HepG2 (cell line): ENCODE results near the gene TMEM198. TPM values are rescaled to one million over a fixed set of nuclear protein-coding genes. Genes with fewer than 3 reads are reported as not detected.

Experiments
- CENPT ChIP-seq: sonication (generic); formaldehyde crosslinking; IDR thresholded peaks from 2 replicates; pipeline ENCODE4 v1.8.0; 2022; ENCODE audit warnings: low read depth, mild to moderate bottlenecking, moderate library complexity, missing genetic modification reagents
- ELF3 ChIP-seq: IDR thresholded peaks from 2 replicates; pipeline ENCODE4 v1.6.1; 2016; ENCODE audit warnings: missing genetic modification reagents, missing compliant biosample characterization
- HNRNPH1 ChIP-seq: fragments of 200-400 bp; formaldehyde crosslinking; optimal IDR thresholded peaks from 2 replicates; pipeline ENCODE3; 2017; ENCODE audit warnings: mild to moderate bottlenecking, low read depth, low read length
- JARID2 ChIP-seq: sonication (generic); formaldehyde crosslinking; IDR thresholded peaks from 2 replicates; pipeline ENCODE4 v1.8.1; 2023; ENCODE audit warnings: missing genetic modification reagents, inconsistent platforms; ENCODE audit not compliant: insufficient replicate concordance
- KDM5B ChIP-seq: sonication (generic); formaldehyde crosslinking; IDR thresholded peaks from 2 replicates; pipeline ENCODE4 v1.4.0; 2020; ENCODE audit warnings: missing genetic modification reagents, mild to moderate bottlenecking, borderline replicate concordance
- MED13 ChIP-seq: sonication (generic); formaldehyde crosslinking; IDR thresholded peaks from 2 replicates; pipeline ENCODE4 v1.5.0; 2020; ENCODE audit warnings: missing genetic modification reagents
- MEIS1 ChIP-seq: sonication (generic); formaldehyde crosslinking; IDR thresholded peaks from 2 replicates; pipeline ENCODE4 v1.9.0; 2021; ENCODE audit warnings: mild to moderate bottlenecking, missing genetic modification reagents, moderate library complexity, borderline replicate concordance
- PHF20 ChIP-seq: sonication (generic); formaldehyde crosslinking; IDR thresholded peaks from 2 replicates; pipeline ENCODE4 v1.5.0; 2020; ENCODE audit warnings: mild to moderate bottlenecking, missing genetic modification reagents
- REPIN1 ChIP-seq: sonication (generic); formaldehyde crosslinking; IDR thresholded peaks from 2 replicates; pipeline ENCODE4 v1.8.0; 2022; ENCODE audit warnings: missing genetic modification reagents, low read depth, mild to moderate bottlenecking, borderline replicate concordance
- SALL2 ChIP-seq: sonication (generic); formaldehyde crosslinking; IDR thresholded peaks from 2 replicates; pipeline ENCODE4 v1.8.1; 2023; ENCODE audit warnings: mild to moderate bottlenecking, missing genetic modification reagents, inconsistent platforms
- SIX4 ChIP-seq: sonication (generic); formaldehyde crosslinking; IDR thresholded peaks from 2 replicates; pipeline ENCODE4 v1.4.0; 2020; ENCODE audit warnings: missing genetic modification reagents
- ZNF891 ChIP-seq: sonication (generic); formaldehyde crosslinking; IDR thresholded peaks from 2 replicates; pipeline ENCODE4 v1.5.0; 2020; ENCODE audit warnings: mild to moderate bottlenecking, missing genetic modification reagents
- polyA plus RNA-seq, 8 experiments: library from polyadenylated mRNA; depleted of rRNA in 3 of 8; stranded (reverse) in 7 of 8; unstranded in 1 of 8; fragments of >200 nt; fragmentation: Illumina TruSeq in 4 of 8; extraction: Trizol in 4 of 8; gene quantifications; 2 replicates each; pipeline versions ENCODE4 v1.2.1 to v1.2.3, GENCODE V29; 2011 to 2016; ENCODE audit warnings: low read depth in 4 of 8, missing spikeins in 1 of 8, mixed read lengths in 1 of 8; ENCODE audit not compliant: insufficient read depth in 1 of 8
- total RNA-seq, 5 experiments: library from RNA; depleted of rRNA; stranded (reverse); fragments of >200 nt; fragmentation: Illumina TruSeq; extraction: Trizol; gene quantifications; 2 replicates each; pipeline ENCODE4 v1.2.3, GENCODE V29; 2016; ENCODE audit warnings: low read depth in 1 of 5
- TF ChIP-seq, protein P1 (sequence below): sonication (generic); formaldehyde crosslinking; IDR thresholded peaks from 2 replicates; pipeline ENCODE4 v1.4.0; 2020; ENCODE audit warnings: missing genetic modification reagents, low read depth, mild to moderate bottlenecking, borderline replicate concordance
- TF ChIP-seq, protein P2 (sequence below): sonication (generic); formaldehyde crosslinking; IDR thresholded peaks from 2 replicates; pipeline ENCODE4 v1.4.0; 2020; ENCODE audit warnings: missing genetic modification reagents, borderline replicate concordance
- TF ChIP-seq, protein P3 (sequence below): IDR thresholded peaks from 2 replicates; pipeline ENCODE4 v1.6.1; 2016; ENCODE audit warnings: low read depth
- TF ChIP-seq, protein P4 (sequence below): sonication (generic); IDR thresholded peaks from 2 replicates; pipeline ENCODE4 v1.6.1; 2016; ENCODE audit warnings: low read depth, borderline replicate concordance
- TF ChIP-seq, protein P5 (sequence below), 2 experiments: sonication (generic) in 1 of 2; formaldehyde crosslinking in 1 of 2; IDR thresholded peaks; 2 replicates each; pipeline versions ENCODE4 v1.4.0 to v1.6.1; 2016 to 2020; ENCODE audit warnings: borderline replicate concordance in 1 of 2, low read depth in 1 of 2, mild to moderate bottlenecking in 1 of 2, missing genetic modification reagents in 1 of 2

The TMEM198 gene
- total and polyA plus RNA-seq, 2 of the 13 experiments (the other 11 are each of a cell fraction or from before 2014, with no cell fraction given) = 17.3 to 23.5 TPM

DNA sequence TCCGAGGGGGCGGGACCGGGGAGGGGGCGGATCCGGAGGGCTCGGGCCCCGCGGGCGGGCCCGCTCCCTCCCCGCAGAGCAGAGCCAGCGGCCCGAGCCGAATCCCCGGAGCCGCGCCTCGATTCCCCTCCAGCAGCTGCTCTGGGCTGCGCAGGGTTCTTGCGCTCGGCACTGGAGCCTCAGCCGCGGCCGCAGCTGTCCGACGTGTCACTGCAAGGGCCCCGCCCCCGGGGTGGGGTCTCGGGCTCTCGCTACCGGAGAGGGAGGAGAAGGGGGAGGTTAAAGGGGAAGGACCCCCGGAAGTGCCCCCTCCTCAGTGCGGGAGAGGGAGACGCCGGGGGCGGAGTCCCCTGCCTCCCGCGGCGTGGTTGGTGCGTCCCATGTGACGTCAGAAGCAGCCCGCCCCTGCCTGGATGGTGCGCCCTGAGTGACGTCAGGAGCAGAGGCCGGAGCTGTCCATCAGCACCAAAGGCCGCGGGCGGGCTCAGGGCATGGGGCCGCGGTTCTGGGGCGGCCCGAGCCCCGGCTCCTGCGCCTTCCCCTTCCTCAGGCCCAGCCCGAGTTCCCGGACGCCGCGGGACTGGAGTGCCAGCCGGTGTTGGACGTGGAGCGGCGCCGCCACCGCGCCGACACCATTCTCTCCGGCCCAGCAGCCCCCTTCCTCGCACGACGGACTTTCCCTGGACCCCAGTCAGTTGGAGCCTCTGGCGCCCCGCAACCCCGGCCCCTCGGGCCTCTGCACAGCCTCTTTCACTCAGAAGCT is at the start of gene TMEM198, which contains the start of gene CHPF (continued):
- peak; percentile 93 for TF ChIP-seq SALL2
- TF ChIP-seq, protein P1, sequence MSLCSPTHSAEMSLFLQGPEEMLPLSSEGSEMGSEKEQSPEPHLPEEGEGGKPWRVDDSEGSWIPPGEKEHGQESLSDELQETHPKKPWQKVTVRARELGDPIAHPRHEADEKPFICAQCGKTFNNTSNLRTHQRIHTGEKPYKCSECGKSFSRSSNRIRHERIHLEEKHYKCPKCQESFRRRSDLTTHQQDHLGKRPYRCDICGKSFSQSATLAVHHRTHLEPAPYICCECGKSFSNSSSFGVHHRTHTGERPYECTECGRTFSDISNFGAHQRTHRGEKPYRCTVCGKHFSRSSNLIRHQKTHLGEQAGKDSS (CRISPR knock-in tag) = peak; percentile 51; the same call in 1 of the 2 replicates
- TF ChIP-seq ZNF891 (CRISPR knock-in tag) = no peak
- TF ChIP-seq JARID2 (CRISPR knock-in tag) = no peak
- no peak for TF ChIP-seq HNRNPH1
- TF ChIP-seq REPIN1 (CRISPR knock-in tag) = peak; percentile 72; the same call in 1 of the 2 replicates
- TF ChIP-seq KDM5B = no peak
- TF ChIP-seq, protein P2, sequence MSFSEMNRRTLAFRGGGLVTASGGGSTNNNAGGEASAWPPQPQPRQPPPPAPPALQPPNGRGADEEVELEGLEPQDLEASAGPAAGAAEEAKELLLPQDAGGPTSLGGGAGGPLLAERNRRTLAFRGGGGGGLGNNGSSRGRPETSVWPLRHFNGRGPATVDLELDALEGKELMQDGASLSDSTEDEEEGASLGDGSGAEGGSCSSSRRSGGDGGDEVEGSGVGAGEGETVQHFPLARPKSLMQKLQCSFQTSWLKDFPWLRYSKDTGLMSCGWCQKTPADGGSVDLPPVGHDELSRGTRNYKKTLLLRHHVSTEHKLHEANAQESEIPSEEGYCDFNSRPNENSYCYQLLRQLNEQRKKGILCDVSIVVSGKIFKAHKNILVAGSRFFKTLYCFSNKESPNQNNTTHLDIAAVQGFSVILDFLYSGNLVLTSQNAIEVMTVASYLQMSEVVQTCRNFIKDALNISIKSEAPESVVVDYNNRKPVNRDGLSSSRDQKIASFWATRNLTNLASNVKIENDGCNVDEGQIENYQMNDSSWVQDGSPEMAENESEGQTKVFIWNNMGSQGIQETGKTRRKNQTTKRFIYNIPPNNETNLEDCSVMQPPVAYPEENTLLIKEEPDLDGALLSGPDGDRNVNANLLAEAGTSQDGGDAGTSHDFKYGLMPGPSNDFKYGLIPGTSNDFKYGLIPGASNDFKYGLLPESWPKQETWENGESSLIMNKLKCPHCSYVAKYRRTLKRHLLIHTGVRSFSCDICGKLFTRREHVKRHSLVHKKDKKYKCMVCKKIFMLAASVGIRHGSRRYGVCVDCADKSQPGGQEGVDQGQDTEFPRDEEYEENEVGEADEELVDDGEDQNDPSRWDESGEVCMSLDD = peak; percentile 88
- TF ChIP-seq, protein P3, sequence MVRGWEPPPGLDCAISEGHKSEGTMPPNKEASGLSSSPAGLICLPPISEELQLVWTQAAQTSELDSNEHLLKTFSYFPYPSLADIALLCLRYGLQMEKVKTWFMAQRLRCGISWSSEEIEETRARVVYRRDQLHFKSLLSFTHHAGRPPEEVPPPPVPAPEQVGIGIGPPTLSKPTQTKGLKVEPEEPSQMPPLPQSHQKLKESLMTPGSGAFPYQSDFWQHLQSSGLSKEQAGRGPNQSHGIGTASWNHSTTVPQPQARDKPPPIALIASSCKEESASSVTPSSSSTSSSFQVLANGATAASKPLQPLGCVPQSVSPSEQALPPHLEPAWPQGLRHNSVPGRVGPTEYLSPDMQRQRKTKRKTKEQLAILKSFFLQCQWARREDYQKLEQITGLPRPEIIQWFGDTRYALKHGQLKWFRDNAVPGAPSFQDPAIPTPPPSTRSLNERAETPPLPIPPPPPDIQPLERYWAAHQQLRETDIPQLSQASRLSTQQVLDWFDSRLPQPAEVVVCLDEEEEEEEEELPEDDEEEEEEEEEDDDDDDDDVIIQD (CRISPR knock-in tag) = peak; percentile 42; the same call in 1 of the 2 replicates
- peak; percentile 94 for TF ChIP-seq MED13
- TF ChIP-seq, protein P4, sequence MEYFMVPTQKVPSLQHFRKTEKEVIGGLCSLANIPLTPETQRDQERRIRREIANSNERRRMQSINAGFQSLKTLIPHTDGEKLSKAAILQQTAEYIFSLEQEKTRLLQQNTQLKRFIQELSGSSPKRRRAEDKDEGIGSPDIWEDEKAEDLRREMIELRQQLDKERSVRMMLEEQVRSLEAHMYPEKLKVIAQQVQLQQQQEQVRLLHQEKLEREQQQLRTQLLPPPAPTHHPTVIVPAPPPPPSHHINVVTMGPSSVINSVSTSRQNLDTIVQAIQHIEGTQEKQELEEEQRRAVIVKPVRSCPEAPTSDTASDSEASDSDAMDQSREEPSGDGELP = peak; percentile 88
- TF ChIP-seq, protein P5, sequence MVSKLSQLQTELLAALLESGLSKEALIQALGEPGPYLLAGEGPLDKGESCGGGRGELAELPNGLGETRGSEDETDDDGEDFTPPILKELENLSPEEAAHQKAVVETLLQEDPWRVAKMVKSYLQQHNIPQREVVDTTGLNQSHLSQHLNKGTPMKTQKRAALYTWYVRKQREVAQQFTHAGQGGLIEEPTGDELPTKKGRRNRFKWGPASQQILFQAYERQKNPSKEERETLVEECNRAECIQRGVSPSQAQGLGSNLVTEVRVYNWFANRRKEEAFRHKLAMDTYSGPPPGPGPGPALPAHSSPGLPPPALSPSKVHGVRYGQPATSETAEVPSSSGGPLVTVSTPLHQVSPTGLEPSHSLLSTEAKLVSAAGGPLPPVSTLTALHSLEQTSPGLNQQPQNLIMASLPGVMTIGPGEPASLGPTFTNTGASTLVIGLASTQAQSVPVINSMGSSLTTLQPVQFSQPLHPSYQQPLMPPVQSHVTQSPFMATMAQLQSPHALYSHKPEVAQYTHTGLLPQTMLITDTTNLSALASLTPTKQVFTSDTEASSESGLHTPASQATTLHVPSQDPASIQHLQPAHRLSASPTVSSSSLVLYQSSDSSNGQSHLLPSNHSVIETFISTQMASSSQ (IDR thresholded peaks at IDR 0.05; ENCODE audit: low read depth) = peak; percentile 19; the same call in 1 of the 2 replicates
- TF ChIP-seq, protein P5 (CRISPR knock-in tag; IDR thresholded peaks at IDR 0.05; ENCODE audit: borderline replicate concordance) = peak; percentile 65; the same call in 1 of the 2 replicates
- no peak for TF ChIP-seq CENPT (CRISPR knock-in tag)
- TF ChIP-seq MEIS1 (CRISPR knock-in tag) = peak; percentile 90; the same call in 1 of the 2 replicates
- peak; percentile 84 for TF ChIP-seq SIX4 (CRISPR knock-in tag)
- peak; percentile 77 for TF ChIP-seq PHF20 (CRISPR knock-in tag)
- TF ChIP-seq ELF3 (CRISPR knock-in tag) = peak; percentile 69
